A549 (cell line): ENCODE data around the gene SLC12A9. TPM values are rescaled to one million over a fixed set of nuclear protein-coding genes. Genes with fewer than 3 reads are reported as not detected.

Experiments
- BCL3 ChIP-seq: fragments of >200 bp; sonication (Bioruptor Twin); formaldehyde crosslinking; IDR thresholded peaks from 3 replicates; pipeline ENCODE4 v1.6.1; 2016
- BHLHE40 ChIP-seq: IDR thresholded peaks from 2 replicates; pipeline ENCODE4 v1.6.1; 2012; ENCODE audit warnings: low read depth, low read length, inconsistent platforms
- CBX2 ChIP-seq: fragments of 200-600 bp; sonication (generic); IDR thresholded peaks from 2 replicates; pipeline ENCODE4 v1.6.1; 2016; ENCODE audit warnings: low read depth, mild to moderate bottlenecking, borderline replicate concordance
- CTCF ChIP-seq: fragments of >200 bp; sonication (Bioruptor Twin); formaldehyde crosslinking; IDR thresholded peaks from 3 replicates; pipeline ENCODE4 v1.5.1; 2016
- E2F6 ChIP-seq: IDR thresholded peaks from 2 replicates; pipeline ENCODE4 v1.6.1; 2012; ENCODE audit warnings: low read depth, borderline replicate concordance
- EHF ChIP-seq: fragments of 250-450 bp; sonication (Bioruptor Pico); IDR thresholded peaks from 2 replicates; pipeline ENCODE4 v1.5.0; 2020; ENCODE audit warnings: mild to moderate bottlenecking
- EP300 ChIP-seq, 2 experiments: fragments of >200 bp; sonication (Bioruptor Twin); formaldehyde crosslinking; IDR thresholded peaks; 2 replicates in 1 of 2; 3 replicates in 1 of 2; pipeline ENCODE4 v1.6.1; 2016 to 2017
- FOSL2 ChIP-seq, 2 experiments: fragments of 450-650 bp in 1 of 2; fragments of >200 bp in 1 of 2; sonication (Bioruptor Twin) in 1 of 2; formaldehyde crosslinking; IDR thresholded peaks; 2 replicates each; pipeline versions ENCODE4 v1.5.0 to v1.6.1; 2016 to 2020; ENCODE audit warnings: mild to moderate bottlenecking in 1 of 2, moderate library complexity in 1 of 2
- FOXS1 ChIP-seq: fragments of 250-450 bp; sonication (Bioruptor Pico); IDR thresholded peaks from 2 replicates; pipeline ENCODE4 v1.5.0; 2020; ENCODE audit warnings: mild to moderate bottlenecking, moderate library complexity
- HDAC2 ChIP-seq: fragments of 200-600 bp; sonication (generic); IDR thresholded peaks from 2 replicates; pipeline ENCODE4 v1.6.1; 2016
- HES2 ChIP-seq: fragments of >200 bp; sonication (Bioruptor Twin); formaldehyde crosslinking; IDR thresholded peaks from 2 replicates; pipeline ENCODE4 v1.6.1; 2016
- HOXA7 ChIP-seq: fragments of 250-450 bp; sonication (Bioruptor Pico); IDR thresholded peaks from 2 replicates; pipeline ENCODE4 v1.5.0; 2020; ENCODE audit warnings: mild to moderate bottlenecking, moderate library complexity
- HOXB13 ChIP-seq: fragments of 250-450 bp; sonication (Bioruptor Pico); IDR thresholded peaks from 2 replicates; pipeline ENCODE4 v1.5.0; 2020; ENCODE audit warnings: low read depth, mild to moderate bottlenecking, moderate library complexity
- HOXB5 ChIP-seq: fragments of 250-450 bp; sonication (Bioruptor Pico); IDR thresholded peaks from 2 replicates; pipeline ENCODE4 v1.5.0; 2020; ENCODE audit warnings: mild to moderate bottlenecking, moderate library complexity
- MAFK ChIP-seq: fragments of 450-650 bp; IDR thresholded peaks from 2 replicates; pipeline ENCODE4 v1.6.1; 2014; ENCODE audit not compliant: partially characterized antibody
- MAX ChIP-seq: IDR thresholded peaks from 2 replicates; pipeline ENCODE4 v1.6.1; 2012
- MAZ ChIP-seq: fragments of 150-350 bp; IDR thresholded peaks from 2 replicates; pipeline ENCODE4 v1.6.1; 2014; ENCODE audit warnings: antibody characterized with exemption, low read depth, low read length, borderline replicate concordance
- MYC ChIP-seq: IDR thresholded peaks from 2 replicates; pipeline ENCODE4 v1.6.1; 2012; ENCODE audit warnings: mild to moderate bottlenecking, inconsistent platforms, low read length, improper control_type of control experiment, borderline replicate concordance
- NFE2L2 ChIP-seq: fragments of 150-350 bp; conservative IDR thresholded peaks from 2 replicates; pipeline ENCODE4 v1.6.1; 2014; ENCODE audit warnings: low read length
- NPAS2 ChIP-seq: fragments of 250-450 bp; sonication (Bioruptor Pico); IDR thresholded peaks from 2 replicates; pipeline ENCODE4 v1.8.0; 2022; ENCODE audit warnings: mild to moderate bottlenecking, moderate library complexity, borderline replicate concordance
- PHF8 ChIP-seq: fragments of 200-600 bp; sonication (generic); IDR thresholded peaks from 2 replicates; pipeline ENCODE4 v1.6.1; 2016; ENCODE audit warnings: low read depth, mild to moderate bottlenecking, antibody characterized with exemption, moderate library complexity, borderline replicate concordance
- POLR2AphosphoS2 ChIP-seq: conservative IDR thresholded peaks from 2 replicates; pipeline ENCODE4 v1.6.1; 2012; ENCODE audit warnings: low read length, improper control_type of control experiment, inconsistent platforms
- RARB ChIP-seq: fragments of 250-450 bp; sonication (Bioruptor Pico); IDR thresholded peaks from 2 replicates; pipeline ENCODE4 v1.8.0; 2021; ENCODE audit warnings: mild to moderate bottlenecking, moderate library complexity
- RCOR1 ChIP-seq: fragments of 150-350 bp; IDR thresholded peaks from 2 replicates; pipeline ENCODE4 v1.6.1; 2014; ENCODE audit warnings: antibody characterized with exemption, low read length, low read depth
- REST ChIP-seq: fragments of 200-600 bp; sonication (generic); IDR thresholded peaks from 2 replicates; pipeline ENCODE4 v1.6.1; 2016; ENCODE audit warnings: antibody characterized with exemption, mild to moderate bottlenecking, moderate library complexity
- RFX5 ChIP-seq: fragments of 450-650 bp; IDR thresholded peaks from 2 replicates; pipeline ENCODE4 v1.7.1; 2014; ENCODE audit warnings: antibody characterized with exemption, mild to moderate bottlenecking, moderate library complexity
- RNF2 ChIP-seq: fragments of 200-600 bp; sonication (generic); IDR thresholded peaks from 2 replicates; pipeline ENCODE4 v1.6.1; 2016; ENCODE audit warnings: low read depth, mild to moderate bottlenecking, antibody characterized with exemption, moderate library complexity, borderline replicate concordance
- TFCP2L1 ChIP-seq: fragments of 250-450 bp; sonication (Bioruptor Pico); IDR thresholded peaks from 2 replicates; pipeline ENCODE4 v1.5.0; 2021; ENCODE audit warnings: mild to moderate bottlenecking
- USF2 ChIP-seq: fragments of 450-650 bp; IDR thresholded peaks from 2 replicates; pipeline ENCODE4 v1.6.1; 2014; ENCODE audit warnings: antibody characterized with exemption
- ZC3H11A ChIP-seq: fragments of 450-650 bp; IDR thresholded peaks from 2 replicates; pipeline ENCODE4 v1.6.1; 2014; ENCODE audit warnings: antibody characterized with exemption, mild to moderate bottlenecking
- ZFP36 ChIP-seq: fragments of 450-650 bp; IDR thresholded peaks from 2 replicates; pipeline ENCODE4 v1.6.1; 2014; ENCODE audit warnings: borderline replicate concordance; ENCODE audit not compliant: partially characterized antibody
- ZNF302 ChIP-seq: fragments of 250-450 bp; sonication (Bioruptor Pico); IDR thresholded peaks from 2 replicates; pipeline ENCODE4 v1.9.0; 2021; ENCODE audit warnings: inconsistent platforms, mild to moderate bottlenecking, moderate library complexity
- ZSCAN20 ChIP-seq: fragments of 250-450 bp; sonication (Bioruptor Pico); IDR thresholded peaks from 2 replicates; pipeline ENCODE4 v1.8.0; 2022; ENCODE audit warnings: mild to moderate bottlenecking, moderate library complexity
- polyA plus RNA-seq, 4 experiments: library from polyadenylated mRNA; depleted of rRNA in 3 of 4; stranded (reverse); fragments of >200 nt; fragmentation: RNase III in 1 of 4; extraction: RNeasy Plus Mini Kit Qiagen cat#74134 plus additional on column Dnase treatment in 1 of 4; gene quantifications; 2 replicates in 3 of 4; 3 replicates in 1 of 4; pipeline ENCODE4 v1.2.3, GENCODE V29; 2011 to 2017

Gene SLC12A9
- polyA plus RNA-seq, 2 of the 4 experiments (the other 2 are of a cell fraction), result 6.2 to 13.4 TPM

- TF ChIP-seq REST, result peak; percentile 81
- peak; percentile 88; the same call in 1 of the 2 replicates for TF ChIP-seq HOXB13 (CRISPR knock-in tag)
- no peak for TF ChIP-seq FOSL2 (IDR thresholded peaks at IDR 0.05)
- no peak for TF ChIP-seq FOSL2 (CRISPR knock-in tag; IDR thresholded peaks at IDR 0.05)
- no peak for TF ChIP-seq ZC3H11A
- TF ChIP-seq MAZ, result no peak
- TF ChIP-seq CTCF, result no peak
- TF ChIP-seq BHLHE40, result no peak
- TF ChIP-seq ZFP36, result no peak
- peak; percentile 95 for TF ChIP-seq E2F6
- TF ChIP-seq MYC, result no peak
- no peak for TF ChIP-seq RARB (CRISPR knock-in tag)
- peak; percentile 68 for TF ChIP-seq HOXB5 (CRISPR knock-in tag)
- no peak for TF ChIP-seq MAFK
- peak; percentile 93 for TF ChIP-seq MAX
- no peak for TF ChIP-seq NPAS2 (CRISPR knock-in tag)
- TF ChIP-seq USF2, result no peak
- TF ChIP-seq TFCP2L1 (CRISPR knock-in tag), result no peak
- TF ChIP-seq HOXA7 (CRISPR knock-in tag), result peak; percentile 79
- peak; percentile 51; the same call in 1 of the 2 replicates for TF ChIP-seq FOXS1 (CRISPR knock-in tag)
- TF ChIP-seq EHF (CRISPR knock-in tag), result no peak
- no peak for TF ChIP-seq RNF2
- TF ChIP-seq HES2, result no peak
- no peak for TF ChIP-seq HDAC2
- no peak for TF ChIP-seq CBX2
- TF ChIP-seq POLR2AphosphoS2, result no peak
- no peak for TF ChIP-seq NFE2L2
- TF ChIP-seq RFX5, result no peak
- TF ChIP-seq BCL3, result peak; percentile 84; the same call in 2 of the 3 replicates
- no peak for TF ChIP-seq ZSCAN20
- TF ChIP-seq ZNF302, result no peak
- TF ChIP-seq PHF8, result peak; percentile 84
- no peak for TF ChIP-seq EP300 (IDR thresholded peaks at IDR 0.05)
- no peak for TF ChIP-seq RCOR1
These were observed 22.3 kb downstream of the SLC12A9 start, which contains the start of gene SRRT (continued) for GRCh38 chr7:100874577-100875355.
